ENCODE measurements around the gene LOXHD1.

GRCh38 chr18:46506974-46507586 lies 149.9 kb downstream of the LOXHD1 start:
- TF ChIP-seq CTCF (IDR thresholded peaks at IDR 0.05) (no peak), EP300 (IDR thresholded peaks at IDR 0.05; ENCODE audit: low read depth) (no peak)
